SK-N-SH (cell line): ENCODE data around the gene FGF9. TPM values are rescaled to one million over a fixed set of nuclear protein-coding genes. Genes with fewer than 3 reads are reported as not detected.

Source experiments
- CTCF ChIA-PET: fragments of 300-600, 350-600 bp; formaldehyde crosslinking; extraction: SDS; loops from one replicate; lab custom pipeline; 2021; lab: Yijun Ruan, JAX
- POLR2A ChIA-PET: fragments of 350-600 bp; sonication (Branson Sonifier 250); formaldehyde crosslinking; extraction: SDS; loops from one replicate; lab custom pipeline; 2020; ENCODE audit warnings: antibody characterized with exemption, inconsistent platforms; lab: Yijun Ruan, JAX
- DNase-seq: peaks from one replicate; pipeline ENCODE4 v3.0.0; 2012
- H2AFZ ChIP-seq: fragments of 200-600 bp; sonication (generic); 2 replicates; pipeline ENCODE4 v1.8.1; 2016; ENCODE audit warnings: antibody characterized with exemption, mild to moderate bottlenecking, low read depth
- H3F3A ChIP-seq: fragments of 200-600 bp; sonication (generic); replicated peaks from 2 replicates; pipeline ENCODE3; 2016; ENCODE audit warnings: antibody characterized with exemption, mild to moderate bottlenecking; ENCODE audit not compliant: insufficient read depth
- H3K27ac ChIP-seq, 2 experiments: fragments of 200-500 bp in 1 of 2; fragments of 200-600 bp in 1 of 2; sonication (Bioruptor generic) in 1 of 2; sonication (generic), shearing (Covaris generic) in 1 of 2; 2 replicates each; pipeline versions ENCODE4 v1.5.1 to v1.6.1; 2014 to 2016; ENCODE audit warnings: low read depth in 2 of 2, inconsistent platforms in 1 of 2, low read length in 1 of 2, mild to moderate bottlenecking in 1 of 2, mixed read lengths in 1 of 2
- H3K27me3 ChIP-seq: fragments of 200-600 bp; sonication (generic), shearing (Covaris generic); 2 replicates; pipeline ENCODE4 v1.6.1; 2016; ENCODE audit warnings: mixed run types; ENCODE audit not compliant: insufficient read depth
- H3K36me3 ChIP-seq, 2 experiments: fragments of 200-500 bp in 1 of 2; fragments of 200-600 bp in 1 of 2; sonication (Bioruptor generic) in 1 of 2; sonication (generic) in 1 of 2; replicated peaks in 1 of 2; 2 replicates each; pipeline versions ENCODE3 to v1.5.1; 2014 to 2016; ENCODE audit warnings: low read length in 1 of 2, mild to moderate bottlenecking in 1 of 2; ENCODE audit not compliant: insufficient read depth in 2 of 2, control insufficient read depth in 1 of 2
- H3K4me1 ChIP-seq, 2 experiments: fragments of 200-500 bp in 1 of 2; fragments of 200-600 bp in 1 of 2; sonication (Bioruptor generic) in 1 of 2; sonication (generic), shearing (Covaris generic) in 1 of 2; 2 replicates each; pipeline versions ENCODE4 v1.5.1 to v1.6.1; 2014 to 2016; ENCODE audit warnings: low read depth in 1 of 2, low read length in 1 of 2, mixed run types in 1 of 2; ENCODE audit not compliant: insufficient read depth in 2 of 2, control insufficient read depth in 1 of 2
- H3K4me2 ChIP-seq: fragments of 200-600 bp; sonication (generic), shearing (Covaris generic); 2 replicates; pipeline ENCODE4 v1.6.1; 2017; ENCODE audit warnings: mixed run types
- H3K4me3 ChIP-seq, 2 experiments: fragments of 200-500 bp in 1 of 2; fragments of 200-600 bp in 1 of 2; sonication (Bioruptor generic) in 1 of 2; sonication (generic), shearing (Covaris generic) in 1 of 2; 2 replicates each; pipeline versions ENCODE4 v1.5.1 to v1.8.1; 2014 to 2016; ENCODE audit warnings: low read depth in 2 of 2, inconsistent platforms in 1 of 2, low read length in 1 of 2, mild to moderate bottlenecking in 1 of 2, mixed read lengths in 1 of 2, moderate library complexity in 1 of 2
- H3K79me2 ChIP-seq: fragments of 200-600 bp; sonication (generic); 2 replicates; pipeline ENCODE4 v1.8.1; 2017; ENCODE audit warnings: mild to moderate bottlenecking; ENCODE audit not compliant: insufficient read depth
- H3K9ac ChIP-seq: fragments of 200-600 bp; sonication (generic); 2 replicates; pipeline ENCODE4 v1.6.1; 2017; ENCODE audit warnings: mixed run types
- H3K9me2 ChIP-seq: fragments of 200-600 bp; sonication (generic); 2 replicates; pipeline ENCODE4 v1.6.1; 2017; ENCODE audit warnings: mixed run types
- H3K9me3 ChIP-seq: fragments of 200-600 bp; sonication (generic); 2 replicates; pipeline ENCODE4 v1.6.1; 2017; ENCODE audit warnings: mixed run types, mild to moderate bottlenecking, moderate library complexity
- H4K20me1 ChIP-seq: fragments of 200-600 bp; sonication (generic); 2 replicates; pipeline ENCODE4 v1.6.1; 2017; ENCODE audit warnings: mild to moderate bottlenecking, mixed run types; ENCODE audit not compliant: insufficient read depth
- EP300 ChIP-seq, 2 experiments: IDR thresholded peaks; 2 replicates each; pipeline versions ENCODE4 v1.4.0 to v1.6.1; 2012; ENCODE audit warnings: borderline replicate concordance in 1 of 2, low read depth in 1 of 2, low read length in 1 of 2
- FOSL2 ChIP-seq: IDR thresholded peaks from 2 replicates; pipeline ENCODE4 v1.4.0; 2012; ENCODE audit warnings: low read depth, mild to moderate bottlenecking, moderate library complexity, borderline replicate concordance
- FOXJ3 ChIP-seq: sonication (generic); formaldehyde crosslinking; IDR thresholded peaks from 2 replicates; pipeline ENCODE4 v1.5.1; 2020; ENCODE audit warnings: mild to moderate bottlenecking, missing genetic modification reagents
- FOXM1 ChIP-seq: IDR thresholded peaks from 2 replicates; pipeline ENCODE4 v1.4.0; 2012; ENCODE audit warnings: low read depth, mild to moderate bottlenecking
- NFIC ChIP-seq: IDR thresholded peaks from 2 replicates; pipeline ENCODE4 v1.4.0; 2012; ENCODE audit warnings: borderline replicate concordance
- PBX3 ChIP-seq: IDR thresholded peaks from 2 replicates; pipeline ENCODE4; 2012
- RAD21 ChIP-seq: IDR thresholded peaks from 2 replicates; pipeline ENCODE4 v1.6.1; 2012; ENCODE audit warnings: mild to moderate bottlenecking, low read length
- TAF1 ChIP-seq: IDR thresholded peaks from 2 replicates; pipeline ENCODE4 v1.6.1; 2012; ENCODE audit warnings: low read depth, mild to moderate bottlenecking, low read length, moderate library complexity, borderline replicate concordance
- TCF12 ChIP-seq: IDR thresholded peaks from 2 replicates; pipeline ENCODE4 v1.4.0; 2012
- USF1 ChIP-seq: IDR thresholded peaks from 2 replicates; pipeline ENCODE4 v1.4.0; 2012; ENCODE audit warnings: low read depth, borderline replicate concordance
- WGBS: methylation state at CpG from one replicate; pipeline ENCODE4 v1.1.6; 2017; ENCODE audit warnings: low lambda C conversion rate; 5-methylcytosine and 5-hydroxymethylcytosine counted together
- polyA plus RNA-seq, 3 experiments: library from polyadenylated mRNA; depleted of rRNA; stranded (reverse); fragments of >200 nt; gene quantifications; 2 replicates each; pipeline ENCODE4 v1.2.3, GENCODE V29; 2012

FGF9 gene
- polyA plus RNA-seq, 1 of the 3 experiments (the other 2 are of a cell fraction), result not detected

- no peaks in the 10 kb centered on the region for H3K4me1 ChIP-seq
- H3K9me2 ChIP-seq, result no peaks in the 10 kb centered on the region
- no peak overlapping the region for H3K4me2 ChIP-seq
- no peaks in the 10 kb centered on the region for H4K20me1 ChIP-seq
- 23% methylated on average over 4 of the region's 6 CpGs for WGBS
- peaks cover 40% of the 10 kb centered on the region; the same call in 1 of the 2 replicates for H3K27me3 ChIP-seq
- DNase-seq, result no peak
- ChIA-PET CTCF (interaction anchor here (1.4 kb wide), 1 partner anchor 45 kb away, joined by 3 read pairs; no protein-coding TSS in a partner anchor), POLR2A (no interaction called here)
- no peaks in the 10 kb centered on the region for H3K79me2 ChIP-seq
- no peak overlapping the region for H2AFZ ChIP-seq
- H3K36me3 ChIP-seq, result no peaks in the 10 kb centered on the region
- no peak overlapping the region for H3K9ac ChIP-seq
- peaks cover 3% of the 10 kb centered on the region for H3F3A ChIP-seq
- no peaks in the 10 kb centered on the region for H3K9me3 ChIP-seq
- H3K4me3 ChIP-seq, result no peak overlapping the region
- no peak overlapping the region for H3K27ac ChIP-seq
- TF ChIP-seq USF1 (no peak), NFIC (no peak), PBX3 (peak; percentile 27; the same call in 1 of the 2 replicates), RAD21 (no peak), TCF12 (peak; percentile 6; the same call in 1 of the 2 replicates), FOSL2 (peak; percentile 42; the same call in 1 of the 2 replicates)
- TF ChIP-seq, all 33 proteins: peak for 3
Observed at GRCh38 chr13:21683034-21683733, 12.3 kb downstream of the FGF9 start.

GRCh38 chr13:21684576-21684975, 13.7 kb downstream of the FGF9 start:
- no peak overlapping the region for H3K4me3 ChIP-seq
- no peak overlapping the region for H2AFZ ChIP-seq
- H3K36me3 ChIP-seq, result no peaks in the 10 kb centered on the region
- POLR2A ChIA-PET, result no interaction called here
- H3K9me2 ChIP-seq, result no peaks in the 10 kb centered on the region
- H4K20me1 ChIP-seq, result no peaks in the 10 kb centered on the region
- peaks cover 3% of the 10 kb centered on the region for H3F3A ChIP-seq
- CTCF ChIA-PET, result interaction anchor here (1.6 kb wide), 1 partner anchor 13 kb away, joined by 8 read pairs; the partner anchor contains the start of gene FGF9
- 0% methylated on average over 2 of the region's 2 CpGs for WGBS
- no peaks in the 10 kb centered on the region for H3K9me3 ChIP-seq
- TF ChIP-seq FOXM1 (no peak), FOXJ3 (CRISPR knock-in tag) (no peak), NFIC (no peak)
- no peak for DNase-seq
- no peak overlapping the region for H3K9ac ChIP-seq
- H3K4me2 ChIP-seq, result no peak overlapping the region
- peaks cover 40% of the 10 kb centered on the region; the same call in 1 of the 2 replicates for H3K27me3 ChIP-seq
- no peaks in the 10 kb centered on the region for H3K4me1 ChIP-seq
- H3K79me2 ChIP-seq, result no peaks in the 10 kb centered on the region
- no peak overlapping the region for H3K27ac ChIP-seq

- Histone ChIP-seq H3K4me3 (no peak overlapping the region), H3K9ac (no peak overlapping the region), H3K9me2 (no peaks in the 10 kb centered on the region), H3F3A (peaks cover 3% of the 10 kb centered on the region), H3K9me3 (no peaks in the 10 kb centered on the region), H3K79me2 (no peaks in the 10 kb centered on the region), H2AFZ (no peak overlapping the region), H3K27ac (no peak overlapping the region), H4K20me1 (no peaks in the 10 kb centered on the region), H3K4me2 (no peak overlapping the region), H3K4me1 (no peaks in the 10 kb centered on the region), H3K36me3 (no peaks in the 10 kb centered on the region), H3K27me3 (peaks cover 37% of the 10 kb centered on the region; the same call in 1 of the 2 replicates)
- WGBS, result 3% methylated on average over 7 of the region's 7 CpGs
- DNase-seq, result no peak
- ChIA-PET CTCF (interaction anchor here (0.9 to 1.6 kb wide), 2 partner anchors 11 to 14 kb away, joined by 3 to 8 read pairs; partner anchors contain the start of gene FGF9), POLR2A (no interaction called here)
- TF ChIP-seq USF1 (peak; percentile 19; the same call in 1 of the 2 replicates), EP300 (IDR thresholded peaks at IDR 0.05; ENCODE audit: borderline replicate concordance in 1 of 2, low read depth in 1 of 2, low read length in 1 of 2) (no peak), TAF1 (no peak)
Observed at GRCh38 chr13:21685485-21686064, 14.7 kb downstream of the FGF9 start.
